ENCODE results near the gene EPHA7.

The EPHA7 gene

GRCh38 chr6:93416571-93417420, 2.6 kb downstream of the EPHA7 start:
- H3K4me3 ChIP-seq (ENCODE audit: low read length), result no peak overlapping the region
- no peak for DNase-seq (ENCODE audit: low read depth)
- no peak for TF ChIP-seq CTCF (IDR thresholded peaks at IDR 0.05; ENCODE audit: insufficient read depth, low read depth, low read length, missing control alignments)

GRCh38 chr6:93413190-93413589, 6.2 kb downstream of the EPHA7 start:
- no peak for DNase-seq (ENCODE audit: low read depth)
- TF ChIP-seq CTCF (IDR thresholded peaks at IDR 0.05; ENCODE audit: insufficient read depth, low read depth, low read length, missing control alignments), result no peak
- no peak overlapping the region for H3K4me3 ChIP-seq (ENCODE audit: low read length)

GRCh38 chr6:93412452-93412851, 6.9 kb downstream of the EPHA7 start:
- TF ChIP-seq CTCF (IDR thresholded peaks at IDR 0.05; ENCODE audit: insufficient read depth, low read depth, low read length, missing control alignments), result no peak
- H3K4me3 ChIP-seq (ENCODE audit: low read length), result no peak overlapping the region
- no peak for DNase-seq (ENCODE audit: low read depth)

GRCh38 chr6:93407186-93407585, 12.2 kb downstream of the EPHA7 start:
- peak; percentile 50 for DNase-seq (ENCODE audit: low read depth)
- H3K4me3 ChIP-seq (ENCODE audit: low read length), result no peak overlapping the region
- TF ChIP-seq CTCF (IDR thresholded peaks at IDR 0.05; ENCODE audit: insufficient read depth, low read depth, low read length, missing control alignments), result no peak

- no peak overlapping the region for H3K4me3 ChIP-seq (ENCODE audit: low read length)
- no peak for TF ChIP-seq CTCF (IDR thresholded peaks at IDR 0.05; ENCODE audit: insufficient read depth, low read depth, low read length, missing control alignments)
- no peak for DNase-seq (ENCODE audit: low read depth)
These were observed 16.0 kb downstream of the EPHA7 start for GRCh38 chr6:93403390-93403789.

GRCh38 chr6:93398723-93399122, 20.6 kb downstream of the EPHA7 start:
- no peak for DNase-seq (ENCODE audit: low read depth)
- no peak for TF ChIP-seq CTCF (IDR thresholded peaks at IDR 0.05; ENCODE audit: insufficient read depth, low read depth, low read length, missing control alignments)
- no peak overlapping the region for H3K4me3 ChIP-seq (ENCODE audit: low read length)

- DNase-seq (ENCODE audit: low read depth), result no peak
- no peak for TF ChIP-seq CTCF (IDR thresholded peaks at IDR 0.05; ENCODE audit: insufficient read depth, low read depth, low read length, missing control alignments)
- H3K4me3 ChIP-seq (ENCODE audit: low read length), result no peak overlapping the region
These were observed 24.9 kb downstream of the EPHA7 start for GRCh38 chr6:93394471-93394870.
